HuH-7.5 (cell line): ENCODE results near the gene CTNNA1.

Experiments
- DNase-seq: peaks from one replicate; pipeline ENCODE4 v3.0.0; 2011; ENCODE audit warnings: low spot score

The CTNNA1 gene

DNA sequence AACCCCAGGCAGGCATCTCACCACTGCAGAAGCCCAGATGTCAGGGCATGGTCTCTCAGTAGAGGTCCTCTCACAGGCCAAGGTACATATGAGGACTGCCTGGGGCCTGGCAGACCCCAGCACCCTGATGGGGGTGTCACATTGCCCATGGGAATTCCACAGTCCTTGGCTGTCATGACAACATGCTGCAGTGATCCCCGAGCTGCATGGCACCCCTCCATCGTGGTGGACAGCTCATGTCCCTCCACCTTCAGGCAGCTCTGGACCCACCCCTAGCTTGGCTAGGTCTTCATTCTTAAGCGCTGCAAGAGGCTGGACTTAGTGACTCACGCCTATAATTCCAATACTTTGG, 196.0 kb downstream of the CTNNA1 start:
- DNase-seq, result no peak

DNA sequence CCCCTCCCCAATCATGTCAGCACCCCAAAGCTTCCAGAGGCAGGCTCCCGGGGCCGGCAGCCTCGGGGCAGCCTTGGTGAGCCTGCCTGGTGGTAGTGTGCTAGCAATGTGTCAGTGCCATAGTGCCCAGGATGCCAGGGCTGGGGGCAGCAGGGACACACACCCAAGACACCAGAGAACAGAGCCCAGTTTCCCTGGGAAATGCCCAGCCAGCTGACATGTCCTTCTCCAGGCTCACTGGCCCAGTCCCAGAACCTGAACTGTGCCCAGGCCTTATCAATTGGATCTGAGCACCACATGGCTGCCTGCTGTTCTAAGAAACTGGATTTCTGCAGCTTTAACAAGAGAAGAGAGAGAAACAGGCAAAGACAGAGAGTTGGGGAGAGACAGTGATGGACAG, 196.8 kb downstream of the CTNNA1 start:
- no peak for DNase-seq

- no peak for DNase-seq
These were observed 197.3 kb downstream of the CTNNA1 start for GRCh38 chr5:138950421-138951031.

DNA sequence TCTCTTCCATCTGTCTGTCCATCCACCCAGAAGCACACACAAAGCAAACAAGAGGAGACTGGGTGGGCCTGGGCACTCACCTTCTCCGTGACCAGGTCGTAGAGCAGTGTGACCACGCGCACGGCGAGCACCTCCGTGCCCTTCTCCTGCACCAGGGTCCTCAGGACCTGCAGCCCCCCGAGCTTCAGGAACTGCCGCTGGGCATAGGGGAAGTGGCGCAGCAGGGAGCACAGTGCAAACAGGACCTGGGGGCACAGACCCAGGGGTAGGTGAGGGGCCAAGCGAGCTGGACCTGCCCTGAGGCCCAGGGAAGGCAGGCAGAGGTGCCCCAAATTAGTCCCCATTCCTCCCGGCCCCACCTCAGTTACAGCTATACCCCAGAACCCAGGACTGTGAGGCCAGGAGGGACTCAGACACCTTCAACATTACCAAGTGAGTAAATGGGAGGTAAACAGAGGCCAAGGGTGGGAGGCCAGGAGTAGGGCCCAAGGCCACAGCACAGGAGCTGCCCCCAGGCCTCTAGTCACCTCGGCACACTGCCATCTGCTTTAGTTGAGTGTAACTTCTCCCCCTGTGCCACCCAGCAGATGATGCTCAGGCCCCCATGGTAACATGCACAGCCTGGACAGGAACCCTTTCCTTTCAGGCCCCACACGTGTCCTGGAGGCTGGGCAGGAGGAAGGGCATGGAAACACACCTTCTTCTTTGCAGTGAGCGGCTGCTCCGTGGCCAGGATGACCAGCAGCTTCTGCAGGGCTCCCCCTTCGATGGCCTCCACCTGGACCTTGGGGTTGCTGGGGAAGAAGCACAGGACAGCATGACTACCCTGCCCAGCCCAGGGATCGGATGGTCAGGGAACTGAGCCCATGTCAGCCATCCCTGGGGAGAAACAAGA, 198.1 kb downstream of the CTNNA1 start:
- DNase-seq, result no peak

DNA sequence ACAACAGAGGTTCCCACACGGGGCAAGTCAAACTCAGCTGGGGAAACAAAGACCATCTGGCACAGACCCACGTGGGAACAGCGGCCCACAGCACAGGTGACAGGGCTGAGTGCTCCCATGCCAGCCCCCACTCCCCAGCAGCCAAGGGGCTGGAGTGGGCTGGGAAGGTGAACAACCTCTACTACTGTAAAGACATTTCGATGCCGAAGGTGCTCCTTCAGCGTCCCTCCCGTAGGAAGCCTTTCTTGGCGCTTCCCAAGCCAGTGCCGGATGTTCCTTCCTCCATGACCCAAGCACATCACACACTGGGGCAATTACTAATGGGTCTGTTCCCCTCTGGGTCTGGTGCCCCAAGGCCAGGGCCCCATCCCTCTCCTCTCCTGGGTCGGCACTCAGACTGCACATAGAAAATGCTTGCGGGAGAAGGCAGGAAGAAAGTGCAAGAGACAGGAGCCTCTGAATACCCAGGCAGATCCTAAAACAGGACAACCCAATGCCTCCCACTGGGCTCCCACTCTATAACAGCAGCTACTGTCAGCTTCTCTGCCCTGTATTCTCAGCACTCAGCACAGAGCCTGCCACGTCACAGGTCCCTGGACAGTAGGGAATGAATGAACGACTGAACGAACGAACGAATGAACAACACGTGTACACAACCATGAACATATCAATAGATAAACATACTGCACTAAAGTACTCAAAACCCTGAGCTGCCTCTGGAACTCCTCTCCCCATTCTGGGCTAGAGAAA, 198.9 kb downstream of the CTNNA1 start:
- no peak for DNase-seq

DNA sequence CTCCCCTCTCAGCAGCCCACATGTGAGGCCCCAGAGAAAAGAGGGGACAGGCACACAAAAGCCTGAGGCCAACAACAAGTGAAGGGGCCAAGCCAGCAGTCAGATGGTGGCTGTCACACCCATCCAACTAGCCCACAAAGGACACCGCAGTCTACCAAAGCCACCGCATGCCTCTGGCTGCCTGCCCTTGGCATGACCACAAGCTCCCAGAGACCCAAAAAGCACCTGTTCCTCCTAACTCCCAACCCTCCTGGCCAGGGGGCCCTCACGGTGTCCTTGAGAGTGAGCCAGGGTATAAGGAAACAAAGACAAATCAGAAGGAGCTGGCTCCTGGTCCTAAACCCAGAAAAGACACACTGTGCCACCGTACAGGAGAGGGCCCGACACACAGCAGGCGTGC, 199.7 kb downstream of the CTNNA1 start:
- DNase-seq, result no peak

DNA sequence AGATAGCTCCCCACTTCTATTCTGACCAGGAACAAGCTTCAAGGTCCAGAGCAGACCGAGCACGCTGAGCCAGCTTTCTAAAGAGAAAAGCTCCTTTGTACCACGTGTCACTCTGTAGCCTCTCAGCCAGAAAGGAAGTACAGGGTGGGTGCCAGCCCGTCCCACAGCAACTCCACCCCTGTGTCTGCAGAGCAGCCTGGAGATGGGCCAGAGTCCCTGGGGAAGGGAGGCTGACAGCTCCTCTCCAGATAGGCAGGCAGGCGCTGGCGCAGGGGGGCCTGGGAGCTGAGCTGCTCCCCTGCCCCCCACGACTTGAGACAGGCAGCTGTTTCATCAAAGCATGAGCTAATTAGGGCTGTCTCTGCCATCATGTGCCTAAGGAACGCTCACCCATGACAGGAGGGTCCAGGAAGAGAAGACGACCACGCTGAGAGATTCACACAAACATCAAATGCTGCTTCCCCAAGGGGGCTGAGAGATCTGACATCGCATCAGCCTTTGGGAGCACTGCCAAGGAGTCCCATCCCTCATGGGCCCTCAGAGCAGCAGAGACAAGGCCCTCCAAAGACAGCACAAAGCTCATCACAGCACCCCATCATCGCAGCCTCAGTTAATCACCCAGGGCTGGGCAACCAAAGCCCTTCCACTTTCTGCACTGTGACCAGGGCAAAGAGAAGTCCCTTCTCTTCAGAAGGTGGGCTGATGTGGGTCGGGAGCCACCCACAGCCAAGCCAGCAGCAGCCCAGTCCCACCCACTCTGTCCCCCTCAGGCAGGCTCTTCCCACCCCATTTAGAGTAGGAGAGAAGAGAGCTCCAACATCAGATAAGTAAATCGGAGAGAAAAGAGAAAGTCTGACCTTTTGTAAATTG, 200.4 kb downstream of the CTNNA1 start:
- DNase-seq, result no peak

DNA sequence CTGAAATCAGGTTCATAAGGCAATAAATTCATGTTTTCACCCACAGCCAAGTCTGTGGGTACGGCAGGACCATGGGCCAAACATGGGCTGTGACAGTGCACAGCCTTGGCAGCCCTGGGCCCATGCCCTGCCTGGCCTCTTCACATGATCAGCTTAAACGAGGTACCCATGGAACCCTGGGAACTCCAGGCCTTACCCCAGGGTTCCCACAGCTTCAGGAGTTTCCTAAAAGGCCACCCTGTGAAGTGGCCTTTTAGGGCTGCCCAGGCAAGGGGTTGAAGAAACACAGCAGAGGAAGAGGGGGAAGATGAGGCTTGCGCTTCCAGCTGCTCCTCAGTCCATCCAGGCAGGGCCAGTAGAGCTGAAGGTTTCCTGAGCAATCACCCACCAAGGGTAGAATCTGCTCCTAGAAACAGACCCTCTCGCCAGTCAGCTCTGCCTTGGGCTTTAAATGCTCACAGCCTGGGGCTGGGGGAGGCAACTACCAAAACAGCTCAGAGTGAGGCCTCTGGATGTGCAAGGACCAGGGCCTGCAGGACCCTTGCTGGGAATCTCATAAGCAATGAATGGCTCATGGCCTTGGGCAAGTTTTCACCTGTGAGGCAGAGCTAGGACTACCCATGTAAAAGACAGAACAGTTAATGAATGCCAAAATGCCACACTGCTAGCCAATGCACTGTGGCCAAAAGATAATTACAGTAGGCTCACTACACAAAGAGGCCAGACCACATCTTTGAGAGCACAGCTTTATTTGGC, 201.2 kb downstream of the CTNNA1 start:
- DNase-seq, result no peak

GRCh38 chr5:138955013-138955660, 201.9 kb downstream of the CTNNA1 start:
- no peak for DNase-seq

DNA sequence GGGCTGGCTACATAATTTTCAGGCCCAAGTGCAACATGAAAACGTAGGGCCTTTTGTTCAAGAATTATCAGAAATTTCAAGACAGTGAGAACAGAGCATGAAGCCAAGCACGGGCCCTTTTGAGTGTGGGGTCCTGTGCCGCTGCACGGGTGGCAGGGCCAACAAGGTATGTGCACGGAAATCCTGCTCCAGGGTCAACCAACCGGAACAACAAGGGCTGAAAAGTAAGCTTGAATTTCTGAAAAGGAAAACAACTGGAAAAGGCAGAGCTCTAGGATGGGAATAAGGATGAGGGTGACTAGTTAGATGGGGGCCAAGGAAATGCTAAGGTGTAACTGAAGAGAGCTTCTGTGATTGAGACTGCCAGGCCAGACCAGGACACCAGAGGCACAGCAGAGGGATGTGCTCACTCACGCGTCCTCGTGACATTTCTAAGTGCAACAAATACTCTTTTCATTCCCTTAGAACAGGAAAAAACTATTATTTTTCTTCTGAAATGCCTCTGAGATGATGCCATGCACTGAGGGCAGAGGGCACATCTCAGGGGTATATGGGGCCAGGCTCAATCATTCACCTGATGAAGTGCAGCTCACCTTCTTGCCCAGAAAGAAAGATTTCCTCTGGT, 202.6 kb downstream of the CTNNA1 start:
- DNase-seq, result no peak

GRCh38 chr5:138956801-138957200, 203.6 kb downstream of the CTNNA1 start:
- DNase-seq, result no peak

- DNase-seq, result no peak
These were observed 207.0 kb downstream of the CTNNA1 start for GRCh38 chr5:138960145-138960692.

DNA sequence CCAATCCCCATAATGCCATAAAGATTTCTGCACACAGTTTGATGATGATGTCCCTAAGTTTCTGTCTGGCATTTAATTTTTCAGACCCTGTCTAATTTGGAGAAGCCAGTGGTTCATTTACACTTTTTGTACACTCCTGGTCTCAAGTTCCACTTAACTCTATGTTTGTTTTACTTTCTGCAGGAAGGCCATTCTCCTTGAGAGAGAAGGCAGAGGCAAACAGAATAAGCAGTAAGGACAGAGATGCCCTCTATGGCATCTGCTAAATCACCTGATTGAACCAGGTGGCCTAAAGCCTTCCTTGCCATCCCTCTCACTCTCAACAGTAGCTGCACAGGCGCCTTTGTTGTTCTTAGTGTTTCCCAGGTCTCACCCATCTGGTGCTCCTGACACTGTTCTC, 208.0 kb downstream of the CTNNA1 start:
- DNase-seq, result no peak

DNA sequence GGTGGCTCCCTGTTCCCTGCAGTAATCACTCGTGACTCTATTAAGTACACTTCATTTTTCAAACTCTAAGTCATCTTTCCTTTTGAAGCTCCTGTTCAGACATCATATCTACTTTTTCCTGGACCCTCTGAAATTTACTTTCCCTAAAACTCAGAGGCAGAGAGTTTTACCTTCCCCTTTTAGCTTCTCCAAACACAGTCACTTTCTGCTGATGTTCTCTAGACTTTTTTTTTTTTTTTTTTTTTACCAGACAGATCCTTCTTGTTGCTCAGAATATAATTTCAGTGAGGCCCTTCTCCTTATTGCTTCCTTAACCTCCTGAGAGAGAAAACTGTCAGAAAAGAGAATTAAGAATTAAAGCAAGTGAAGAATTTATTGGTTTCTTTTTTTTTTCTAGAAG, 208.5 kb downstream of the CTNNA1 start:
- no peak for DNase-seq

DNA sequence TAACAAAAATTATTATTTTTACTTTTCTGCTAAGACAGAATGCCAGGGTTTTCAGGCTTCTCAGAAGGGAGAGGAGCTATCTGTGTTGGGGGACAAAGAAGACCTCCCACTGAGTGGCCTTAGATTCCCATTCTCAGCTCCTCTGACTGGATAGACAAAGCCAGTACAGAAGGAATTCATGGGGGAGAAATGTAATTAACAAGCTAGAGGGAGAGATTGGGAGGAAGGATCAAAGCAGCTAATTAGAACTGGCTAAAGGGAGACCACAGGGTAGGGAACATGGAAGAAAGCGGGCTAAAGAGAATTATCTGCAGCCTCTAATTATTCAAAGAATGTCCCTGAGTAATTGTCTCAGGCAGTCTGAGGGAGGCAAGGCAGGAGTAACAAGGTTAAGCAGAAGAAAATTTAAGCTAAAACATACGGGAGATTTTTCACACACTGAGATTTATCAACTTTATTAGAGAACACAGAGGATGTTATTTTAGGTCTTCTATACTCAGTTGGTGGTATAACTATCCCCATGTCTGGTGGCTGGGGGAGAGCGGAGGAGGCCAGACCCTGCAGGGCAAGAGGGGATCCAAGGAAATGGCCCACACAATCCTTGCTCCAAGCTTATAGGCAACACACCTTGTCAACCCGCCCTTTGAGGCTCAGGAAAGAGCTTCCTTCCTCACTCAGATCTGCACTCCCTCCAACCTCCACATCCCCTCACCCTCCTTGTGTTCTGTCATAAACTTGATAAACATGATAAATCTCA, 209.6 kb downstream of the CTNNA1 start:
- DNase-seq, result no peak

GRCh38 chr5:138963763-138964371, 210.6 kb downstream of the CTNNA1 start:
- no peak for DNase-seq

DNA sequence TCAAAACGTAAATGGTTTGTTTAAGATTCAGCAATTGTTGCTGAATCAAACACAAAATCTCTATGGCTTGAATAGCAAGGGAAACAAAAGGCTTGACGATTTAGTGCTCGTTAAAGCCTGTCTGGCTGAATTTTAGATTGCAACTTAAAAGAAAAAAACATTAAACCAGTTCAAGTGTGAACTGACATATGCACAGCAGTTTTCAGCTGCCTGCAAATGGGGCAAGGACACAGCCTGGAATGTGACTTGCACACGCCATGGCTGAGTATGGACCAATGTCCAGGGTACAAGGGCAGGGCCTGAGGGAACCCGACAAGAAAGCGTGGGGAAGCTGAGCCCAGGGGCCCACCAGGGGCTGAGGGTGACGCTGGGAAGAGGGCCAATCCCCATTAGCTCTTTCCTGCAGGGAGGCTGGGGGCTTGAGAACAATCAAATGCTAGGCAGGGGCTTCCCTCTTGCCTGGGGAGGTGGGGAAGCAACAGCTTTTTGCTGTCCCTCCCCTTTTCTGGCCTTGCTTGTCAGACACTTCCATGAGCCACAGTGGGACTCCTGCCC, 211.5 kb downstream of the CTNNA1 start:
- no peak for DNase-seq

GRCh38 chr5:138965626-138966025, 212.4 kb downstream of the CTNNA1 start:
- no peak for DNase-seq
